Peyer's patch (tissue), 4 donors: ENCODE measurements around the gene SLF2. TPM values are rescaled to one million over a fixed set of nuclear protein-coding genes. Genes with fewer than 3 reads are reported as not detected.

Source experiments
- DNase-seq, 3 donors: peaks; one replicate each; pipeline ENCODE4 v3.0.0-alpha.2; 2017 to 2019
- H3K27ac ChIP-seq, 4 donors: fragments of 200-600 bp; sonication (generic); one replicate each; pipeline ENCODE4 v1.5.1; 2016 to 2019
- H3K27me3 ChIP-seq, 2 donors: fragments of 200-600 bp; sonication (generic); one replicate each; pipeline ENCODE4 v1.5.1; 2019
- H3K36me3 ChIP-seq, 3 donors: fragments of 200-600 bp; sonication (generic); one replicate each; pipeline ENCODE4 v1.5.1; 2016 to 2019
- H3K4me1 ChIP-seq, 4 donors: fragments of 200-600 bp; sonication (generic); one replicate each; pipeline ENCODE4 v1.5.1; 2016 to 2019
- H3K4me3 ChIP-seq, 4 donors: fragments of 200-600 bp; sonication (generic); 1 replicate in 3 of 4; 2 replicates in 1 of 4; pipeline ENCODE4 v1.5.1; 2016 to 2019; ENCODE audit warnings: mild to moderate bottlenecking in 1 of 4
- H3K9me3 ChIP-seq, 4 donors: fragments of 200-600 bp; sonication (generic); one replicate each; pipeline ENCODE4 v1.5.1; 2016 to 2019; ENCODE audit warnings: mild to moderate bottlenecking in 1 of 4
- POLR2A ChIP-seq, 2 donors: fragments of 450-650 bp; IDR thresholded peaks; one replicate each; pipeline ENCODE4 v1.5.1; 2017; ENCODE audit warnings: antibody characterized with exemption in 2 of 2, mild to moderate bottlenecking in 2 of 2, moderate library complexity in 2 of 2
- total RNA-seq, 4 donors: library from RNA; depleted of rRNA; stranded (reverse); fragments of >200 nt; gene quantifications; one replicate each; pipeline ENCODE4 v1.1.0, GENCODE V29; 2016
- TF ChIP-seq, protein P1 (sequence below), 6 experiments: fragments of 450-650 bp in 4 of 6; fragments of 200-600 bp in 2 of 6; sonication (generic) in 1 of 6; IDR thresholded peaks; one replicate each; pipeline ENCODE4 v1.5.1; 2017 to 2019; ENCODE audit warnings: antibody characterized with exemption in 6 of 6, mild to moderate bottlenecking in 3 of 6, moderate library complexity in 1 of 6

Gene SLF2
- total RNA-seq, 4 donors from 2014 or later: 11.0 to 37.2 (median 32.0) TPM

DNA sequence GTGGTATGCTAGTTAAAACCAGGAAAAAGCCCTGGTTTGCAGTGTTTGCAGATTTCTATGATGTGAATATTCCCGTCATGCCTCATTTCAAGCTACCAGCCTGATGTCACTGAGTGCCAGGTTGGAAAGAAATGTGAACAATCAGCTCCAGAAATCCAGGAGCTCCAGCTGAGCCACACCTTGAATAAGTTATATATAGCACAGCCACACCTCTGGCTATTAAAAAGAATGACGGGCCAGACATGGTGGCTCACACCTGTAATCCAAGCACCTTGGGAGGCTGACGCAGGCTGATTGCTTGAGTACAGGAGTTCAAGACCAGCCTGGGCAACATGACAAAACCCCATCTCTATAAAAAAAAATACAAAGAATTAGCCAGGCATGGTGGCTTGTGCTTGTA lies 18.7 kb upstream of the SLF2 start:
- Histone ChIP-seq H3K9me3 (no peaks in the 10 kb centered on the region), H3K36me3 (no peaks in the 10 kb centered on the region), H3K27ac (no peak overlapping the region), H3K27me3 (no peaks in the 10 kb centered on the region), H3K4me3 (no peak overlapping the region), H3K4me1 (peaks cover 0 to 11% (median 0%) of the 10 kb centered on the region in 4 donors)
- TF ChIP-seq POLR2A (IDR thresholded peaks at IDR 0.05): no peak
- TF ChIP-seq, protein P1, sequence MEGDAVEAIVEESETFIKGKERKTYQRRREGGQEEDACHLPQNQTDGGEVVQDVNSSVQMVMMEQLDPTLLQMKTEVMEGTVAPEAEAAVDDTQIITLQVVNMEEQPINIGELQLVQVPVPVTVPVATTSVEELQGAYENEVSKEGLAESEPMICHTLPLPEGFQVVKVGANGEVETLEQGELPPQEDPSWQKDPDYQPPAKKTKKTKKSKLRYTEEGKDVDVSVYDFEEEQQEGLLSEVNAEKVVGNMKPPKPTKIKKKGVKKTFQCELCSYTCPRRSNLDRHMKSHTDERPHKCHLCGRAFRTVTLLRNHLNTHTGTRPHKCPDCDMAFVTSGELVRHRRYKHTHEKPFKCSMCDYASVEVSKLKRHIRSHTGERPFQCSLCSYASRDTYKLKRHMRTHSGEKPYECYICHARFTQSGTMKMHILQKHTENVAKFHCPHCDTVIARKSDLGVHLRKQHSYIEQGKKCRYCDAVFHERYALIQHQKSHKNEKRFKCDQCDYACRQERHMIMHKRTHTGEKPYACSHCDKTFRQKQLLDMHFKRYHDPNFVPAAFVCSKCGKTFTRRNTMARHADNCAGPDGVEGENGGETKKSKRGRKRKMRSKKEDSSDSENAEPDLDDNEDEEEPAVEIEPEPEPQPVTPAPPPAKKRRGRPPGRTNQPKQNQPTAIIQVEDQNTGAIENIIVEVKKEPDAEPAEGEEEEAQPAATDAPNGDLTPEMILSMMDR (IDR thresholded peaks at IDR 0.05): no peak
- DNase-seq: peak in 1 of 3 donors; percentile 9

DNA sequence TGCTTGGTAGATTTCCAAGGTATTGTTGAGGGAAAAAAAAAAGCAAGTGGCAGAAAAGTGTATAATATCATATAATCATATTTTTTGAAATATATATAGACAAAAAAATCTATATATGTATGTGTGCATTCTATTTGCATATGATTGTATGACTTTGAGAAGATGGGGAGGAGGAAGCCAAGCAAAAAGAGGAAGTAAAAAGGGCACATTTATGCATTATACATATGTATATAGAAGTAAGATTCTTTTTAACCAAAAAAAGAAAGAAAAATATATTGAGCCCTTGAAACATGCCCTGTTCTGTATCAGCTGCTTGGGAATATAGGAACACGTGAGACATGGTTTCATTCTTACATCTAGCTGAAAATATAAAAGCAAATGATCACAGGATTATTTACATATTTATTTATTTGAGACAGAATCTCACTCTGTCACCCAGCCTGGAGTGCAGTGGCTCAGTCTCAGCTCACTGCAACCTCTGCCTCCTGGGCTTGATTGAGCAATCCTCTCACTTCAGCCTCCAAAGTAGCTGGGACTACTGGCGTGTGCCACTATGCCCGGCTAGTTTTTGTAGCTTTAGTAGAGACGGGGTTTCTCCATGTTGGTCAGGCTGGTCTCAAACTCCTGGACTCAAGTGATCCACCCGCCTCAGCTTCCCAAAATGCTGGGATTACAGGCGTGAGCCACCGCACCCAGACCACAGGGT lies 18.0 kb upstream of the SLF2 start:
- no peaks in the 10 kb centered on the region for H3K36me3 ChIP-seq
- H3K27ac ChIP-seq: peak overlapping the region in 1 of 4 donors; percentile 62
- H3K4me1 ChIP-seq: peaks cover 0 to 11% (median 0%) of the 10 kb centered on the region in 4 donors
- no peaks in the 10 kb centered on the region for H3K27me3 ChIP-seq
- H3K4me3 ChIP-seq: no peak overlapping the region
- TF ChIP-seq POLR2A (IDR thresholded peaks at IDR 0.05): no peak
- TF ChIP-seq, protein P1 (IDR thresholded peaks at IDR 0.05): no peak
- peak in 1 of 3 donors; percentile 3 for DNase-seq
- no peaks in the 10 kb centered on the region for H3K9me3 ChIP-seq

DNA sequence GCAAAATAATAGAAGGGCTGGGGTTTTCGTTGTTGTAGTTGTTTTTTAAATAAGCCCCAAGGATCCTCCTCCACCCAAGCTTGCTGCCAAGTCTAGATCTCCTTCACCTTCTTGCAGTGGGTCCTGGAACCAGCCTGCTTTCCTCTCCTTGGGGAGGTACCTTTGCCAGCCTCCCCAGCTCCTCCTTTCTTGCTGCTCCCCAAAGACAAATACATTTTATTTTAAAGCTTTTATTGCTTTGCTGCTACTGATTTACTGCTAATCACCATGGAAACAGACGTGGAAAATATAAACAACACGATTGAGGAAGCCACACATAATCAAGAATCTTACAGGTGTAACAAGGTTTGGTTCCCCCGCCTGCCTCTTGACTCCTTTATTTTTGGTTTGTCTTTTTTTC lies 17.4 kb upstream of the SLF2 start:
- Histone ChIP-seq H3K4me1 (peaks cover 0 to 11% (median 0%) of the 10 kb centered on the region in 4 donors), H3K36me3 (no peaks in the 10 kb centered on the region), H3K27me3 (no peaks in the 10 kb centered on the region), H3K27ac (peak overlapping the region in 1 of 4 donors; percentile 62), H3K4me3 (no peak overlapping the region), H3K9me3 (no peaks in the 10 kb centered on the region)
- DNase-seq: no peak
- TF ChIP-seq, protein P1 (IDR thresholded peaks at IDR 0.05): no peak
- no peak for TF ChIP-seq POLR2A (IDR thresholded peaks at IDR 0.05)

DNA sequence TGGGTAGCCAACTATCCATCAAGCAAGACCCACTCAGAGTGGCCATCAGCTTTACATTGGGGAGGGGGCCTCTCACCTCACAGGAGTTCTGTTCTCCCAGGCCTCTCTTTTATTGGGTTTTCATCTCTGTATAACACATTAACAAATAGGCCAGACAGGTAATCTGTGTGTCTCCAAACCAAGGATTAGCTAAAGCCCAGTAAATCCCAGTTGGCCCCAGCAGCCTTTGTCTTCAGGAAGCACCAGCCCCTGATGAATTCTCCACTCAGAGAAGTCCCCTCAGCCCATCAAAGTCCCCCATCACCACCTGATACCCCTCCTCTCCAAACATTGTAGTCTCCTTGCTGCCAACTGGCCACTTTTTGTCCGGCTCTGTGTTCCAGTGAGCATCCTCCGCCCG lies 16.9 kb upstream of the SLF2 start:
- DNase-seq: no peak
- H3K4me1 ChIP-seq: peaks cover 0 to 11% (median 0%) of the 10 kb centered on the region in 4 donors
- no peaks in the 10 kb centered on the region for H3K36me3 ChIP-seq
- no peak overlapping the region for H3K4me3 ChIP-seq
- H3K27me3 ChIP-seq: no peaks in the 10 kb centered on the region
- H3K27ac ChIP-seq: peak overlapping the region in 1 of 4 donors; percentile 62
- TF ChIP-seq, protein P1 (IDR thresholded peaks at IDR 0.05): no peak
- TF ChIP-seq POLR2A (IDR thresholded peaks at IDR 0.05): no peak
- no peaks in the 10 kb centered on the region for H3K9me3 ChIP-seq

DNA sequence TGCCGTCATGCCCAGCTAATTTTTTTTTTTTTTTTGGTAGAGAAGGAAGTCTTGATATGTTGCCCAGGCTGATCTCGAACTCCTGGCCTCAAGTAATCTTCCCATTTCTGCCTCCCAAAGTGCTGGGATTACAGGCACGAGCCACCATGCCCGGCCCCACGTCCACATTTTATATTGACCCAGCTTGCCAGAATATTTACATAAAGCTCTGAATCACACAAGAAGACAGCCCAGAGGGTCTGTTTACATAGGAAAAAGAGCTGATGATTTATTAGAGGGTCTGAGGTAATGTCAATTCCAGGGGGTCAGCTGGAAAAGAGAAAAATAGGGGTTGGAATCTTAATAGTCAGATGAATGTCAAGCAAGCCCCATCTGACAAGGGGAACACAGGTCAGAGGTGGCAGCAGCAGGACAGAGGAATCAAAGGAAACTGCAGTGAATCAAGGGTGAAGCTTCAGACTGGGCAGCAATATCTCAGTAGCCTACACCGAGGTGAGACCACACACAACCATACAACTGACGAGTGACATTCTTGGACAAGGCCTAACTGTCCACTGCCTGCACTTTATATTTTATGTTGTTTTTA lies 15.8 kb upstream of the SLF2 start:
- no peaks in the 10 kb centered on the region for H3K36me3 ChIP-seq
- DNase-seq: no peak
- H3K9me3 ChIP-seq: no peaks in the 10 kb centered on the region
- TF ChIP-seq POLR2A (IDR thresholded peaks at IDR 0.05): no peak
- TF ChIP-seq, protein P1 (IDR thresholded peaks at IDR 0.05): no peak
- H3K4me3 ChIP-seq: no peak overlapping the region
- peaks cover 0 to 11% (median 0%) of the 10 kb centered on the region in 4 donors for H3K4me1 ChIP-seq
- H3K27ac ChIP-seq: no peak overlapping the region
- no peaks in the 10 kb centered on the region for H3K27me3 ChIP-seq
